IPS-18a (cell line): Measurements from ENCODE around the gene SLC25A53.

Experiments
- H3K27ac ChIP-seq: one replicate; pipeline ENCODE4 v1.5.1; 2013; ENCODE audit warnings: low read length
- H3K27me3 ChIP-seq: one replicate; pipeline ENCODE4 v1.6.1; 2013; ENCODE audit warnings: mild to moderate bottlenecking, low read length; ENCODE audit not compliant: control insufficient read depth, insufficient read depth
- H3K36me3 ChIP-seq: one replicate; pipeline ENCODE4 v1.6.1; 2013; ENCODE audit warnings: low read depth, low read length; ENCODE audit not compliant: control insufficient read depth
- H3K4me1 ChIP-seq: one replicate; pipeline ENCODE4 v1.6.1; 2013; ENCODE audit warnings: low read depth, low read length; ENCODE audit not compliant: control insufficient read depth
- H3K4me3 ChIP-seq: one replicate; pipeline ENCODE4 v1.5.1; 2013; ENCODE audit warnings: low read length
- H3K9ac ChIP-seq: one replicate; pipeline ENCODE4 v1.6.1; 2013; ENCODE audit warnings: mild to moderate bottlenecking, low read length, moderate library complexity
- H3K9me3 ChIP-seq: one replicate; pipeline ENCODE4 v1.6.1; 2013; ENCODE audit warnings: low read depth, low read length; ENCODE audit not compliant: control insufficient read depth

SLC25A53 gene

GRCh38 chrX:104156630-104157529 lies at the start of gene SLC25A53:
Gene SLC25A53 (minus strand): TSS chrX:104157009. CDS start chrX:104105257, 51,752 bp downstream.
- H3K9ac ChIP-seq, result peak within 1 kb of the TSS; percentile 43
- H3K27ac ChIP-seq, result peak within 1 kb of the TSS; percentile 73
- H3K4me1 ChIP-seq, result no peaks in the 10 kb centered on the region
- H3K9me3 ChIP-seq, result no peaks in the 10 kb centered on the region
- no peaks in the 10 kb centered on the region for H3K27me3 ChIP-seq
- H3K4me3 ChIP-seq, result peak within 1 kb of the TSS; percentile 76
- no peaks in the 10 kb centered on the region for H3K36me3 ChIP-seq

GRCh38 chrX:104205548-104205947 lies 48.7 kb upstream of the SLC25A53 start:
- Histone ChIP-seq H3K9me3 (no peaks in the 10 kb centered on the region), H3K36me3 (no peaks in the 10 kb centered on the region), H3K27me3 (no peaks in the 10 kb centered on the region), H3K4me1 (no peaks in the 10 kb centered on the region), H3K4me3 (no peak overlapping the region), H3K9ac (no peak overlapping the region), H3K27ac (no peak overlapping the region)

GRCh38 chrX:104195489-104196084 lies 38.8 kb upstream of the SLC25A53 start:
- Histone ChIP-seq H3K4me1 (no peaks in the 10 kb centered on the region), H3K27me3 (no peaks in the 10 kb centered on the region), H3K27ac (no peak overlapping the region), H3K9me3 (no peaks in the 10 kb centered on the region), H3K36me3 (peaks cover 12% of the 10 kb centered on the region), H3K4me3 (no peak overlapping the region), H3K9ac (no peak overlapping the region)

- Histone ChIP-seq H3K4me3 (no peak overlapping the region), H3K9ac (no peak overlapping the region), H3K4me1 (no peaks in the 10 kb centered on the region), H3K36me3 (peaks cover 14% of the 10 kb centered on the region), H3K9me3 (no peaks in the 10 kb centered on the region), H3K27me3 (no peaks in the 10 kb centered on the region), H3K27ac (no peak overlapping the region)
These were observed 38.2 kb upstream of the SLC25A53 start for GRCh38 chrX:104195013-104195412.

GRCh38 chrX:104193485-104193884 lies 36.7 kb upstream of the SLC25A53 start:
- Histone ChIP-seq H3K27ac (no peak overlapping the region), H3K4me1 (no peaks in the 10 kb centered on the region), H3K27me3 (no peaks in the 10 kb centered on the region), H3K9me3 (no peaks in the 10 kb centered on the region), H3K4me3 (no peak overlapping the region), H3K9ac (no peak overlapping the region), H3K36me3 (peaks cover 30% of the 10 kb centered on the region)

GRCh38 chrX:104189837-104190236 lies 33.0 kb upstream of the SLC25A53 start:
- Histone ChIP-seq H3K36me3 (peaks cover 50% of the 10 kb centered on the region), H3K4me1 (no peaks in the 10 kb centered on the region), H3K27ac (no peak overlapping the region), H3K9me3 (no peaks in the 10 kb centered on the region), H3K9ac (no peak overlapping the region), H3K27me3 (no peaks in the 10 kb centered on the region), H3K4me3 (no peak overlapping the region)

GRCh38 chrX:104187931-104188330 lies 31.1 kb upstream of the SLC25A53 start:
- Histone ChIP-seq H3K27ac (no peak overlapping the region), H3K9me3 (no peaks in the 10 kb centered on the region), H3K4me1 (no peaks in the 10 kb centered on the region), H3K36me3 (peaks cover 50% of the 10 kb centered on the region), H3K9ac (no peak overlapping the region), H3K4me3 (no peak overlapping the region), H3K27me3 (no peaks in the 10 kb centered on the region)

GRCh38 chrX:104183685-104184084 lies 26.9 kb upstream of the SLC25A53 start:
- Histone ChIP-seq H3K36me3 (peaks cover 26% of the 10 kb centered on the region), H3K27ac (no peak overlapping the region), H3K27me3 (no peaks in the 10 kb centered on the region), H3K4me1 (no peaks in the 10 kb centered on the region), H3K9me3 (no peaks in the 10 kb centered on the region), H3K9ac (no peak overlapping the region), H3K4me3 (no peak overlapping the region)

- no peak overlapping the region for H3K9ac ChIP-seq
- H3K27ac ChIP-seq, result no peak overlapping the region
- no peaks in the 10 kb centered on the region for H3K27me3 ChIP-seq
- H3K4me3 ChIP-seq, result no peak overlapping the region
- H3K36me3 ChIP-seq, result peaks cover 8% of the 10 kb centered on the region
- no peaks in the 10 kb centered on the region for H3K9me3 ChIP-seq
- no peaks in the 10 kb centered on the region for H3K4me1 ChIP-seq
These were observed 17.0 kb upstream of the SLC25A53 start for GRCh38 chrX:104173841-104174240.

GRCh38 chrX:104172788-104173187 lies 16.0 kb upstream of the SLC25A53 start:
- no peak overlapping the region for H3K9ac ChIP-seq
- H3K27me3 ChIP-seq, result no peaks in the 10 kb centered on the region
- no peaks in the 10 kb centered on the region for H3K9me3 ChIP-seq
- peaks cover 8% of the 10 kb centered on the region for H3K36me3 ChIP-seq
- H3K4me3 ChIP-seq, result no peak overlapping the region
- no peak overlapping the region for H3K27ac ChIP-seq
- H3K4me1 ChIP-seq, result no peaks in the 10 kb centered on the region

- H3K4me1 ChIP-seq, result no peaks in the 10 kb centered on the region
- no peaks in the 10 kb centered on the region for H3K27me3 ChIP-seq
- H3K4me3 ChIP-seq, result no peak overlapping the region
- no peaks in the 10 kb centered on the region for H3K9me3 ChIP-seq
- peaks cover 7% of the 10 kb centered on the region for H3K36me3 ChIP-seq
- H3K27ac ChIP-seq, result no peak overlapping the region
- H3K9ac ChIP-seq, result no peak overlapping the region
These were observed 15.3 kb upstream of the SLC25A53 start for GRCh38 chrX:104172121-104172520.

GRCh38 chrX:104168127-104168526 lies 11.3 kb upstream of the SLC25A53 start:
- Histone ChIP-seq H3K9ac (no peak overlapping the region), H3K36me3 (no peaks in the 10 kb centered on the region), H3K4me3 (peak overlapping the region; percentile 89), H3K27ac (no peak overlapping the region), H3K9me3 (no peaks in the 10 kb centered on the region), H3K4me1 (peaks cover 6% of the 10 kb centered on the region), H3K27me3 (peaks cover 6% of the 10 kb centered on the region)
